HFFc6 (cell line): ENCODE measurements around the gene CPNE4. TPM values are rescaled to one million over a fixed set of nuclear protein-coding genes. Genes with fewer than 3 reads are reported as not detected.

Source experiments
- DNase-seq: peaks from one replicate; pipeline ENCODE4 v3.0.0-alpha.2; 2018
- H3K27ac Mint-ChIP-seq: 2 replicates; pipeline ENCODE4 v1.8.0; 2020; ENCODE audit warnings: mild to moderate bottlenecking, mixed read lengths
- H3K27me3 Mint-ChIP-seq: 2 replicates; pipeline ENCODE4 v1.8.0; 2021; ENCODE audit warnings: mild to moderate bottlenecking, moderate library complexity, mixed read lengths; ENCODE audit not compliant: insufficient read depth
- H3K36me3 Mint-ChIP-seq: 2 replicates; pipeline ENCODE4 v1.8.0; 2021; ENCODE audit warnings: low read depth, mixed read lengths
- H3K4me1 Mint-ChIP-seq: 2 replicates; pipeline ENCODE4 v1.8.0; 2020; ENCODE audit warnings: low read depth, mixed read lengths
- H3K4me3 Mint-ChIP-seq: 2 replicates; pipeline ENCODE4 v1.8.0; 2020; ENCODE audit warnings: mild to moderate bottlenecking, moderate library complexity, mixed read lengths
- H3K9me3 Mint-ChIP-seq: 2 replicates; pipeline ENCODE4 v1.8.0; 2020; ENCODE audit warnings: mild to moderate bottlenecking, mixed read lengths
- total RNA-seq, 6 experiments: library from RNA; stranded (reverse); fragmentation: NEBNext Ultra II Directional; extraction: Animal tissue kit (Norgen Biotek cat#: 25700); gene quantifications; 2 replicates in 1 of 6; 3 replicates in 5 of 6; pipeline ENCODE4 v1.2.3, GENCODE V29; 2021
- TF ChIP-seq, protein P1 (sequence below): fragments of 200-600 bp; sonication (generic); IDR thresholded peaks from 2 replicates; pipeline ENCODE4 v1.5.0; 2021; ENCODE audit warnings: antibody characterized with exemption, mild to moderate bottlenecking

Gene CPNE4
- total RNA-seq, 6 experiments from 2014 or later = not detected

DNA sequence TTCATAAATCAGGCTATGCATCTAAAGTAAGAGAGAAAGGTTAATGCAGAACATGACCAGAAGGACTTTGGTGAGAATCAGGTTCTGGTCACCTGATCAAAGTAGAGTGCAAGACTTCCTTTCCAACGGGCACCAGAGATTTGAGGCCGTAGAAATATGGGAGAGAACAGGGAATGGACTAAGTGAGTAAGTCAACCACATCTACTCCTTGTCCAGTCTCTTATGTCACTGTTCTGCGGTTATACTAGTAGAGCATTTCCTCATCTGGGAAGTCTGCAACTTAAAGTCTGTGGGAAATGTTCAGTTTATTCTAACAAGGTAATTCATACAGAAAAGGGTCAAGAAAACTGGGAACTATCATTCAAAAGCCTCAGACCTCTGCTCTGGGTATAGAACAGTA lies 232.8 kb downstream of the CPNE4 start:
- Mint-ChIP-seq H3K9me3 (no peaks in the 10 kb centered on the region), H3K4me3 (no peak overlapping the region), H3K27ac (no peak overlapping the region), H3K4me1 (peaks cover 16% of the 10 kb centered on the region), H3K36me3 (no peaks in the 10 kb centered on the region), H3K27me3 (no peaks in the 10 kb centered on the region)
- TF ChIP-seq, protein P1, sequence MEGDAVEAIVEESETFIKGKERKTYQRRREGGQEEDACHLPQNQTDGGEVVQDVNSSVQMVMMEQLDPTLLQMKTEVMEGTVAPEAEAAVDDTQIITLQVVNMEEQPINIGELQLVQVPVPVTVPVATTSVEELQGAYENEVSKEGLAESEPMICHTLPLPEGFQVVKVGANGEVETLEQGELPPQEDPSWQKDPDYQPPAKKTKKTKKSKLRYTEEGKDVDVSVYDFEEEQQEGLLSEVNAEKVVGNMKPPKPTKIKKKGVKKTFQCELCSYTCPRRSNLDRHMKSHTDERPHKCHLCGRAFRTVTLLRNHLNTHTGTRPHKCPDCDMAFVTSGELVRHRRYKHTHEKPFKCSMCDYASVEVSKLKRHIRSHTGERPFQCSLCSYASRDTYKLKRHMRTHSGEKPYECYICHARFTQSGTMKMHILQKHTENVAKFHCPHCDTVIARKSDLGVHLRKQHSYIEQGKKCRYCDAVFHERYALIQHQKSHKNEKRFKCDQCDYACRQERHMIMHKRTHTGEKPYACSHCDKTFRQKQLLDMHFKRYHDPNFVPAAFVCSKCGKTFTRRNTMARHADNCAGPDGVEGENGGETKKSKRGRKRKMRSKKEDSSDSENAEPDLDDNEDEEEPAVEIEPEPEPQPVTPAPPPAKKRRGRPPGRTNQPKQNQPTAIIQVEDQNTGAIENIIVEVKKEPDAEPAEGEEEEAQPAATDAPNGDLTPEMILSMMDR = no peak
- no peak for DNase-seq

- Mint-ChIP-seq H3K4me1 (peaks cover 16% of the 10 kb centered on the region), H3K36me3 (no peaks in the 10 kb centered on the region), H3K9me3 (no peaks in the 10 kb centered on the region), H3K4me3 (no peak overlapping the region), H3K27me3 (no peaks in the 10 kb centered on the region; the same call in 1 of the 2 replicates), H3K27ac (no peak overlapping the region)
- TF ChIP-seq, protein P1 = no peak
- no peak for DNase-seq
Observed at GRCh38 chr3:131801566-131801965, 233.2 kb downstream of the CPNE4 start.

DNA sequence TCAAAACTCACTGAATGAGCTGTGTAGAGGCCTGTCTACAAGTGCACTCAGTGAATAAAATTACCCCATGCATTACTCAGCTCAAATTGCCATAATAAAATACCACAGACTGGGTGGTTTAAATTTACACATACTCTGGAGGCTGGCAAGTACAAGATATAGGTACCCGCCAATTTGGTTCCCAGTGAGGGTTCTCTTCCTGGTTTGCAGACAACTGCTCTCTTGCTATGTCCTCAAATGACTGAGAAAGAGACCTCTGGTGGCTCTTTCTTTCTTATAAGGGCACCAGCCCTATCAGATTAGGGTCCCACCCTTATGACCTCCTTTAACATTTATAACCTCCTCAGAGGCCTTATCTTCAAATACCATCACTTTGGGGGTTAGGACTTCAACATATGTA lies 237.0 kb downstream of the CPNE4 start:
- Mint-ChIP-seq H3K36me3 (no peaks in the 10 kb centered on the region), H3K4me1 (peaks cover 13% of the 10 kb centered on the region)

DNA sequence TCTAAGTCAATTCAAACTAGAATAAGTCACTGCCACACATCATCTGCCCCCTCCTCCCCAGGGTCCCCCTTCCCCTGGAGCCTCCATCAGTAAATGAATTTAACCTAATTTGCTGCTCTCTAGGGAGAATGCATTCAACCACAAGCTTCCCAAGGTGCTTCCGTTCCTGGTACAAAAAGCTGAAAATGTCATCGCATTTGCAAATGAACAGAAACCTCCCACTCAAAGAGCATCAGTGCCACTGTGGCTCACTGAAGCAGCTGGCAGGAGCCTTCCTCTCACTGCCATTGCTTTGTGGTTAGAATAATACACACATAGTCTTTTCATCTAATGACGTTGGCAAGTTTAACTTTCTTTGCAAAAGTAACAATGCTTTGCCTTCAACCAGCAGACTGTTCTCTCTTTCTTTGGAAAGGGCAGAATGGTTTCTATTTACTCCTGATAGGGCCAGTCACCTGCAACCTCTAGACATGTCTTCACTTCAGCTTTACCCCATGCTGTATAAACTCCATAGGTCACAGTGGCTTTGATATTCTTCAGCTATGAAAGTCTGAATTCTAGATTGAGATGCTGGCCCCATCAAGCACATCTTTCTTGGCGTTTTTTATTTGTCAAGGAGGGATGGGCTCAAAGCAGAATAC lies 238.1 kb downstream of the CPNE4 start:
- Mint-ChIP-seq H3K9me3 (no peaks in the 10 kb centered on the region), H3K27me3 (no peaks in the 10 kb centered on the region; the same call in 1 of the 2 replicates), H3K4me3 (no peak overlapping the region), H3K4me1 (peaks cover 13% of the 10 kb centered on the region), H3K36me3 (no peaks in the 10 kb centered on the region), H3K27ac (no peak overlapping the region)
- TF ChIP-seq, protein P1 = no peak
- no peak for DNase-seq

More for the DNA sequence above, 237.0 kb downstream of the CPNE4 start:
- DNase-seq = no peak
- Mint-ChIP-seq H3K4me3 (no peak overlapping the region), H3K27me3 (no peaks in the 10 kb centered on the region; the same call in 1 of the 2 replicates), H3K27ac (no peak overlapping the region), H3K9me3 (no peaks in the 10 kb centered on the region)
- TF ChIP-seq, protein P1 = no peak

DNA sequence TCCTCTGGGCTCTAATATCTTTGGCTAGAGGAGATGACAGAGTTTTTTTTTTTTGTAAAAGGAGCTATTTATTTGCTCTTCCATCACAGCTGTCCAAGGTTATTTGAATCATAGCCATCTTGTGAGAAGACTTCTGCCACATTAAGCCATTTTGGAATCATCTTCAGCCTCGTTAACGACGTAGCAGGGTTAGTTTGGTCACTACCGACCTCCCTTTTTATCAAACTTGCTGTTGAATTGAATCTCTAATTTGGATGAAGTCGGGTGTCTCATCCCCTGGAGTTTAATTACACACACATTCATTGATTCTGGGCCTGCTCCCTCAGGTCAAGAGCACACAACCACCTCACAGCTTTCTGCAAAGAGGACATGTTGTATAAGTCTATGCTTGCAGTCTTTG lies 238.7 kb downstream of the CPNE4 start:
- no peak overlapping the region for H3K4me3 Mint-ChIP-seq

More for the DNA sequence above, 238.7 kb downstream of the CPNE4 start:
- H3K27ac Mint-ChIP-seq = no peak overlapping the region
- peaks cover 13% of the 10 kb centered on the region for H3K4me1 Mint-ChIP-seq
- no peaks in the 10 kb centered on the region for H3K36me3 Mint-ChIP-seq
- no peak for DNase-seq
- no peaks in the 10 kb centered on the region for H3K9me3 Mint-ChIP-seq
- TF ChIP-seq, protein P1 = no peak
- H3K27me3 Mint-ChIP-seq = no peaks in the 10 kb centered on the region; the same call in 1 of the 2 replicates
